Sigmoid colon (tissue), 3 donors: Measurements from ENCODE around the gene RPS14.

ENCODE experiments used
- CTCF ChIP-seq, 4 experiments: fragments of 450-650 bp in 3 of 4; fragments of 200-600 bp in 1 of 4; IDR thresholded peaks; one replicate each; pipeline ENCODE4 v1.5.1; 2016 to 2019; ENCODE audit warnings: antibody characterized with exemption in 4 of 4, mild to moderate bottlenecking in 3 of 4, moderate library complexity in 2 of 4
- POLR2A ChIP-seq, 2 donors: fragments of 450-650 bp; IDR thresholded peaks; one replicate each; pipeline ENCODE4 v1.6.1; 2016; ENCODE audit warnings: antibody characterized with exemption in 2 of 2, mild to moderate bottlenecking in 2 of 2, moderate library complexity in 2 of 2

- TF ChIP-seq CTCF (IDR thresholded peaks at IDR 0.05) (no peak), POLR2A (IDR thresholded peaks at IDR 0.05) (no peak)
Observed at GRCh38 chr5:150406103-150406722, 43.3 kb downstream of the RPS14 start.
